ENCODE results near the gene ACOT11. TPM values are rescaled to one million over a fixed set of nuclear protein-coding genes. Genes with fewer than 3 reads are reported as not detected.

ACOT11 gene
- total RNA-seq, 2 experiments from 2014 or later, result 0.53 to 0.55 TPM

DNA sequence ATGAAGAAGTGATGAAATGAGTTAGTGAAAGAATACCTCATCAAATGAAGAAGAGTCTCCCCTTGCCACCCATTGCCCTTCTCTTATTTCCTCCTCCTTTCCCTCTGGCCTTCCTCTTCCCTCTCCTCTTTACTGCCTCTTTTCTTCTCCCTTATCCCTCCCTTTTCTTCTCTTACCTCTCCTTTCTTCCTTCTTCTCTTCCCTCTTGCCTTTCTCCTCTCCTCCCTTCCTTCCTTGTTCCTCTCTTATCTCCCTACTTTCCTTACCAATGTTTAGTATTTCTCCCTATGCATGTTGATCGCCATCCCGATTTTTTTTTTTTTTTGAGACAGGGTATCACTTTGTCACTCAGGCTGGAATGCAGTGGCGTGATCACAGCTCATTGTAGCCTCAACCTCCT lies 102.4 kb downstream of the ACOT11 start:
- Mint-ChIP-seq H3K9me3 (no peaks in the 10 kb centered on the region), H3K4me3 (no peak overlapping the region), H3K27ac (no peak overlapping the region), H3K36me3 (ENCODE audit: low read depth) (no peaks in the 10 kb centered on the region), H3K27me3 (peaks cover 20% of the 10 kb centered on the region), H3K4me1 (no peaks in the 10 kb centered on the region)
- ChIA-PET CTCF (no interaction called here), POLR2A (no interaction called here)
- DNase-seq, result no peak

GRCh38 chr1:54651608-54652007 lies 103.6 kb downstream of the ACOT11 start:
- Mint-ChIP-seq H3K4me1 (no peaks in the 10 kb centered on the region), H3K27me3 (peaks cover 19% of the 10 kb centered on the region), H3K9me3 (no peaks in the 10 kb centered on the region), H3K4me3 (no peak overlapping the region), H3K27ac (no peak overlapping the region), H3K36me3 (ENCODE audit: low read depth) (no peaks in the 10 kb centered on the region)
- ChIA-PET POLR2A (no interaction called here), CTCF (no interaction called here)
- DNase-seq, result no peak

DNA sequence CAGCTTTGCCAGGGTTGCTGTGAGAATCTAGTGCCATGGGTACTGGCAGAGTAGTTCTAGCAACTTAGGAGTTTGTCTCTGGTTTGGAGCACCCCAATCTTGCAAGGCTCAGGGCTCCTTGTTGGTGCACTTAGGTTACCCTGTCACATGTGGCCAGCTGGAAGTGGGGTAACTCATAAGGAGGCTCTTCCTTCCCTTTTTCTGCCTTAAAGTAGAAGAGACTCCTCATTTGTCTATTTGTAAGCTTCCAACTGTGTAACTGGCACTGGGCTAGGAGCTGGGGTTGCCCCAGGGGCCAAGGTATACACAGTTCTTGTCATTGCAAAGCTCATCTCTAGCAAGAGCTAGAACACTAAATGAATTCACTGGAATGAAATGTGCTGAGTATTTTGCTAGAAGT lies 104.1 kb downstream of the ACOT11 start:
- no peaks in the 10 kb centered on the region for H3K9me3 Mint-ChIP-seq
- peaks cover 18% of the 10 kb centered on the region for H3K27me3 Mint-ChIP-seq
- no peak for DNase-seq
- no peak overlapping the region for H3K4me3 Mint-ChIP-seq
- no peaks in the 10 kb centered on the region for H3K36me3 Mint-ChIP-seq (ENCODE audit: low read depth)
- H3K27ac Mint-ChIP-seq, result no peak overlapping the region
- POLR2A ChIA-PET, result no interaction called here
- H3K4me1 Mint-ChIP-seq, result no peaks in the 10 kb centered on the region
- CTCF ChIA-PET, result no interaction called here

DNA sequence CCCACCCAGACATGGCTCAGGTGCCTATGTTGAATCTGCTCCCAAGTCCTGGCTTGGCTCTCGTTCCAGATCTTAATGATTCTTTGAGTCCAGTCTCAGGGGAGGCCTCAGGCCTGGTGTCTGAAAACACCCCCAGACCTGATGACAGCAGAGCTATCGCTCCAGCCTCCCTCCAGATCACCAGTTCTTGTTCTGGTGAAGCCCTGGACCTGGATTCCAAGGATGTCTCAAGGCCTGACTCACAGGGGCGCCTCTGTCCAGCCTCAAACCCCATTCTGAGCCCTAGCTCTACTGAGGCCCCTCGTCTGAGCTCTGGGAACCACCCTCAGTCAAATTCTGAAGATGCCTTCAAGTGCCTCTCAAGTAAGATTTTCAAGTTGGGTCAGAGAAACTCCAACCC lies 105.0 kb downstream of the ACOT11 start:
- peaks cover 2% of the 10 kb centered on the region for H3K9me3 Mint-ChIP-seq
- POLR2A ChIA-PET, result interaction anchor here (0.7 kb wide), 1 partner anchor 267 kb away, joined by 3 read pairs; no protein-coding TSS in a partner anchor
- no peaks in the 10 kb centered on the region for H3K36me3 Mint-ChIP-seq (ENCODE audit: low read depth)
- no peak for DNase-seq
- CTCF ChIA-PET, result no interaction called here
- H3K27ac Mint-ChIP-seq, result no peak overlapping the region
- no peaks in the 10 kb centered on the region for H3K4me1 Mint-ChIP-seq
- H3K27me3 Mint-ChIP-seq, result peaks cover 20% of the 10 kb centered on the region
- H3K4me3 Mint-ChIP-seq, result no peak overlapping the region

DNA sequence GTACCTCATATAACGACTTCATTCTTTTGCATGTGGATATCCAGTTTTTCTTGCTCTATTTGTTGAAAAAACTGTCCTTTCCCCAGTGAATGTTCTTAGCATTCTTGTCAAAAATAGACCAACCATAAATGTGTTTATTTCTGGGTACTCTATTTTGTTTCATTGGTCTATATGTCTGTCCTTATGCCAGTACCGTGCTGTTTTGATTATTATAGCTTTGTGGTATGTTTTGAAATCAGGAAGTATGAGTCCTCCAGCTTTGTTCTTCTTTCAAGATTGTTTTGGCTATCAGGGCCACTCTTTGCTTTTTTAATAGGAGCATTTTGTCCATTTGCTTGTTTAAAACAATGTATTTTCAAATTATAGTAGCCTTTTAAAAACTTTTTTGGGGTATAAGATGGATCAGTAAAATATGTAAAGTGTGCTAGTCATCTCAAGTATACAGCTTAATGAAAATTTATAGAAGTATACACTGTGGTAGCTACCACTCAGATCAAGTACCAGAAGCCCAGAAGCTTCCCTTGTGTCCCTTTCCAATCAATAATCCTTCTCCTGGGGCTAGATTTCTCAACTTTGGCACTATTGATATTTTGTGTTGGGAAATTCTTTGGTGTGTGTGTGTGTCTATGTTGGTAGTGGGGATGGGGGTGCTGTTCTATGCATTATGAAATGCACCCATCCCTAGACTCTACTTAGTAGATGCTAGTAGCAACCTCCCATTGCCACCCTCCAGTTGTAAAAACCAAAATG lies 110.3 kb downstream of the ACOT11 start:
- CTCF ChIA-PET, result no interaction called here
- Mint-ChIP-seq H3K4me3 (no peak overlapping the region), H3K4me1 (no peaks in the 10 kb centered on the region), H3K9me3 (peaks cover 8% of the 10 kb centered on the region), H3K36me3 (ENCODE audit: low read depth) (no peaks in the 10 kb centered on the region), H3K27ac (no peak overlapping the region), H3K27me3 (peaks cover 6% of the 10 kb centered on the region)
- DNase-seq, result no peak
- POLR2A ChIA-PET, result no interaction called here

Other genes starting within 250 kb of the ACOT11 start
- 10 to 100 TPM; 90.0 TPM for gene SSBP3, start 141.8 kb upstream of the ACOT11 start, total RNA-seq
- gene FAM151A, start 75.3 kb downstream of the ACOT11 start, total RNA-seq, result not detected
- under 1 TPM; 0.05 to 0.23 TPM for gene MROH7, start 93.6 kb downstream of the ACOT11 start, total RNA-seq
- 10 to 100 TPM; 17.6 to 20.6 TPM for gene TTC4, start 167.6 kb downstream of the ACOT11 start, total RNA-seq
- gene PARS2, start 216.3 kb downstream of the ACOT11 start, total RNA-seq, result 1 to 10 TPM; 3.3 to 4.0 TPM

Measured in activated CD4-positive, alpha-beta memory T cell treated with anti-CD3 and anti-CD28 coated beads, Interleukin-2, amount 10 ng/mL, durations not matched to agents 7 days and 5 days (primary cell).